HS-27A (cell line): ENCODE measurements around the gene CPA3.

Experiments
- DNase-seq: peaks from one replicate; pipeline ENCODE4 v3.0.0-alpha.2; 2012; ENCODE audit warnings: low read depth, missing footprints

CPA3 gene

DNA sequence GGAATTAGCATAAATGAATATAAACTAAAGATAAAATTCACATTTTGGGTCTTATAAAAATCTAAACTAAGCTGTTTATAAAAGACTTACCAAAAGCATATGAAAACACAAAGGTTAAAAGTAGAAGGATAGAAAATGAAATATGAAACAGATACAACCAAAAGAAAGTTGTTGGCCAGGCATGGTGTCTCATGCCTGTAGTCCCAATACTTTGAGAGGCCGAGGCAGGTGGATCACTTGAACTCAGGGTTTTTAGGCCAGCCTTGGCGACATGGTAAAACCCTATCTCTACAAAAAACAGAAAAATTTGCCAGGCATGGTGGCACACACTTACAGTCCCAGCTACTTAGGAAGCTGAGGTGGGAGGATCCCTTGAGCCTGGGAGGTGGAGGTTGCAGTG, 51.0 kb downstream of the CPA3 start:
- DNase-seq = no peak

- no peak for DNase-seq
These were observed 57.4 kb downstream of the CPA3 start for GRCh38 chr3:148922467-148922866.

GRCh38 chr3:148923592-148923991, 58.5 kb downstream of the CPA3 start:
- no peak for DNase-seq

DNA sequence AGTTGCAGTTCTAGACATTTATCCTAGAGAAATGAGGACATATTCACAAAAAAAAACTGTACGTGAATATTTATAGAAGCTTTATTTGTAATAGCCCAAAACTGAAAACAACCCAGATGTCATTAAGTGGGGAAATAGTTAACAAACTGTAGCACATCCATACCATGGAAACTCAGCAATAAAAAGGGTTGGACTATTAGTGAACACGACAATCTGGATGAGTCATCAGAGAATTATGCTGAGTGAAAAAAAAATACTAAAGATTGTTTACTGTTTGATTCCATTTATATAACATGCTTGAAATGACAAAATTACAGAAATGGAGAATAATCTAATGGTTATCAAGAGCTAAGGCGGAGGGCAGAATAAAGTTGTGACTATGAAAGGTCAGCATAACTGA, 59.5 kb downstream of the CPA3 start:
- no peak for DNase-seq

GRCh38 chr3:148925845-148926244, 60.7 kb downstream of the CPA3 start:
- DNase-seq = no peak

GRCh38 chr3:148930752-148931151, 65.7 kb downstream of the CPA3 start:
- DNase-seq = peak; percentile 85

DNA sequence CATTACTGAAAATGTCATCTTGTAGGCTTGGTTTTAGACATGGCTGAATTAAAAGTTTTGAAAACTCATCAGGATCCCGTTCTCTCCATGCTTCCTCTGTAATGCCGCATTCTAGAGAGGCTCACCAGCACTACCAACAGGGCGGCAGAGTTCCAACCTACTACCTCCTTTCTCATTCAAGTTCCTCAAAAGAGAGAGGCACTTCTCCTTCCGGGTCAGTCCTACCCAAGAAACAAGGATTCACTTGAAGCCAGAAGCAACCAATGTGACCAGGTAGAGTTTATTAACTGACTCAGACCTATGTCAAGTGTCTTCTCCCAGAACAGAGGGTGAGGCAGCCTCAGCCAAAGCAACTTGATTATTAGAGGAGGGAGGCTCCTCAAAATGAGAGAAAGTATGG, 66.5 kb downstream of the CPA3 start:
- no peak for DNase-seq

DNA sequence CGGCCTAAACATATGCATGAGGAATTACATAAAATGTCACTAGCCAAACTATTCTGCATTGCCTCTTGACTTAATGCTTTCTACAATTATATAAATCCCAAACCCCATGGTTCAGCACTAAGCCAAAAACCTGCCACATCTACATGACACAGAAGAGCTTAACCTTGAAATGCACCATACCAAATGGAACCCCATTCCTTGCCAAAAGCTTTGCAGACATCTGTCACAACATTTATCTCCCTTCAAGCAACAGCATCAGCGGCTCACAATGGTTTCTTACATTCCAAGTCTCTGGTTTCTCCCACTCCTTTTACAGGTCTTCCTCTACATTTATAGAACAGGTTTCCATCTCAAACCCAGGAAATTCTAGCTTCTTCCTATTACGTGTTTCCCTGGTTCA, 67.9 kb downstream of the CPA3 start:
- DNase-seq = no peak

DNA sequence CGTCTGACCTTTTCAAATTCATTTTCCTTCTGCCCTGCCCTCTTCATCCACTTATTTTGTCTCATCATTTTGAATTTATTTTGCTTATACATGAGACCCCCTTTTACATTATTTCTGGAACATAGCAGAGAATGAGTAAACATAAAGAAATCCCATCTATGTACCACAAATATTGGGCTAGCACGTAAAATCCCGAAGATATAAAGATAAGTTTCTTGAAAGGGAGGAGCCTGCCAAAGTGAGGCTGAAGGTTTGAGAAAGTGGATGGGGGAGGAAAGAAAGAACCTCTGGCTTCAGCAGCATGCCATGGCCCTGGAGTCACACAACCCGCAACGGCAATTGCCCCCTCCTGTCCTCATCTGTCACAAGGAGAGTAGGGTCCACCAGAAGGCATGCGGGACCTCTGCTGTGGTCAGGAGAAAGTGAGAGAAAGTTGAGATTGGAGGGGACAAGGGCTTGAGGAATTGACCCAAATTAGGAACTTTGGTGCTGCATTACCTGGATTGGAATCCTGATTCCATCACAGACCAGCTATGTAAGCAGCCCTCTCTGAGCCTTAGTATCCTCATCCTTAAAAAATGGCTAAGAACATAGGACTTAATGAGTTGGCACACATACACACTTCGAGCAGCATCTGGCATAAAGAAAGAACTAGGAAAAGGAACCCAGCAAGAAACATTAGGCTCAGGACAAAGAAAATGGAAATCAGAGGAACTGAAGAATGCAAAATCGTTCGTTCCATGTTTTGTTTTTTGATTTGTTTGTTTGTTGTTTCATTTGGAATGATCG, 72.6 kb downstream of the CPA3 start:
- DNase-seq = peak; percentile 96

DNA sequence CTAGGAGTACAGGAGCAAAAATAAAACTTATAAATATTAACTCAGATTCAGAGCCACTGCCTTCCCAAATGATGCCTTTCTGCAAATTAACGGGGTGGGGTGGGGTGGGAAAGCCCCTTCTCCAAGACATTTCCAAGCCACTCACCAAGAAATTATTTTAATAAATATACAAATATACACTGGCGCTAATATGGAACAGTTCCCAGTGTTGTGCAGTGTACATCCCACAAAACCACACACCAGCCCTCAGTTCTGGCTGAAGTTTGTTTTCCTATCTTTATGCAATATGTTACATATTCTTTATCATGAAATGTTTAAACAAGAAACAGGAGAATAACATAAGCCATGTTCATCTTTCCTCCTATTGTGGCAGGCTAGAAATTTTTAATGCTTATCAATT, 73.2 kb downstream of the CPA3 start:
- no peak for DNase-seq

- DNase-seq = no peak
These were observed 73.8 kb downstream of the CPA3 start for GRCh38 chr3:148938936-148939335.

DNA sequence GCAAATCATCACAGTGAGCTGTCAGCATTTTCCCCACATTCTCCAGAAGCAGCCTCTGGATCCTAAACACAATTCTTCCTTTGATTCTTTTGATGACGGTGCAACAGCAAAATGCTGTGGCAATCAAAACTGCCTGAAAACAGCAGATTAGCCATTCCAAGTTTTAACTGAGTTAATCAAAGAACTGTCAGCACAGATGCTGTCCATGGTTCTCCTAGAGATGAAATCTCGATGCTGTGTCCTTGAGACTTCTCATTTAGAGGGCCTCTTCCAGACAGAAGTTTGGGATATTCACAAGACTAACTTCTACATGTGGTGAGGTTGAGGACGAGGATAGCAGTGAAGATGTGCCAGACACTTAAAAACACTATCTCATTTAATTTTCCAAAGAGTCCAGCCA, 75.9 kb downstream of the CPA3 start:
- DNase-seq = no peak

- DNase-seq = peak; percentile 84
These were observed 78.6 kb downstream of the CPA3 start for GRCh38 chr3:148943506-148944205.

DNA sequence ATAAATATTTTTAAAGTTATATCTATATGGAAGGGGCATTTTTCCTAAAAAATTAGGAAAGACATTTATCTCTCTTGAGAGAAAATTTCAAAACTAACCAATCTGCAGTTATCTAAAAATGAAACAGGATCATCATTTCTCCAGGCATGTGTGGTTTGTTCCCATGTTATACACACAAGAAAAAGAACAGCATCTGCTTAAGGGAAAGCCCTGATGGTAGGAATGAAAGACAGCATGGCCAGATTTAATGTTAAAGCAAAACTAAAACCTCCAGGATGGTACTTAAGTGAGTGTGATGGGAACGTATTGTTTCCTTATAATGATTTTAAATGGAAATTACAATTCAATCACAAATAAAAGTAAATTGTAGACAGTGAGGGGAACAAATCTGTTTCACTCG, 80.0 kb downstream of the CPA3 start:
- DNase-seq = no peak
